HUES48 (cell line): ENCODE results near the gene STAG1.
"Not testable (repeated sequence)": the region's sequence is repeated elsewhere in the genome, so short reads cannot be mapped to it uniquely, and the experiment has no call there.

Experiments used
- H3K27ac ChIP-seq: one replicate; pipeline ENCODE4 v1.7.0; 2013; ENCODE audit warnings: low read depth, low read length, inconsistent platforms
- H3K27me3 ChIP-seq: 2 replicates; pipeline ENCODE4 v1.6.1; 2013; ENCODE audit warnings: mild to moderate bottlenecking, low read length; ENCODE audit not compliant: control insufficient read depth, insufficient read depth
- H3K36me3 ChIP-seq: 2 replicates; pipeline ENCODE4 v1.6.1; 2013; ENCODE audit warnings: low read length; ENCODE audit not compliant: control insufficient read depth, insufficient read depth
- H3K4me1 ChIP-seq: 2 replicates; pipeline ENCODE4 v1.6.1; 2013; ENCODE audit warnings: mild to moderate bottlenecking, low read length; ENCODE audit not compliant: control insufficient read depth, insufficient read depth
- H3K4me3 ChIP-seq: 2 replicates; pipeline ENCODE4 v1.5.1; 2013; ENCODE audit warnings: mild to moderate bottlenecking, low read depth, low read length
- H3K9ac ChIP-seq: 2 replicates; pipeline ENCODE4 v1.6.1; 2013; ENCODE audit warnings: mild to moderate bottlenecking, low read depth, low read length, moderate library complexity
- H3K9me3 ChIP-seq: 2 replicates; pipeline ENCODE4 v1.6.1; 2013; ENCODE audit warnings: low read length; ENCODE audit not compliant: control insufficient read depth, insufficient read depth

STAG1 gene

GRCh38 chr3:136758160-136759102, 6.3 kb upstream of the STAG1 start:
- not testable (repeated sequence) for H3K36me3 ChIP-seq, H3K9me3 ChIP-seq, H3K4me1 ChIP-seq, H3K27me3 ChIP-seq, H3K4me3 ChIP-seq, H3K9ac ChIP-seq, H3K27ac ChIP-seq

GRCh38 chr3:136755192-136755591, 3.0 kb upstream of the STAG1 start:
- H3K4me3 ChIP-seq: no peak overlapping the region
- H3K36me3 ChIP-seq: no peaks in the 10 kb centered on the region
- H3K4me1 ChIP-seq: peaks cover 16% of the 10 kb centered on the region
- H3K27me3 ChIP-seq: no peaks in the 10 kb centered on the region
- H3K9me3 ChIP-seq: no peaks in the 10 kb centered on the region
- H3K9ac ChIP-seq: no peak overlapping the region
- H3K27ac ChIP-seq: no peak overlapping the region

- Histone ChIP-seq H3K27ac (peak overlapping the region; percentile 100), H3K9ac (peak overlapping the region; percentile 95), H3K4me3 (peak overlapping the region; percentile 80), H3K9me3 (no peaks in the 10 kb centered on the region), H3K36me3 (no peaks in the 10 kb centered on the region), H3K27me3 (no peaks in the 10 kb centered on the region), H3K4me1 (peaks cover 28% of the 10 kb centered on the region)
These were observed 1.3 kb upstream of the STAG1 start for GRCh38 chr3:136753326-136753939.

- Histone ChIP-seq H3K9ac (peak overlapping the region; percentile 95), H3K4me1 (peaks cover 28% of the 10 kb centered on the region), H3K4me3 (peak overlapping the region; percentile 80), H3K36me3 (no peaks in the 10 kb centered on the region), H3K27ac (peak overlapping the region; percentile 100), H3K27me3 (no peaks in the 10 kb centered on the region), H3K9me3 (no peaks in the 10 kb centered on the region)
These were observed 496 bp upstream of the STAG1 start for GRCh38 chr3:136752422-136753325.

GRCh38 chr3:136751316-136752171, 634 bp downstream of the STAG1 start:
- Histone ChIP-seq H3K27me3 (no peaks in the 10 kb centered on the region), H3K4me1 (peaks cover 28% of the 10 kb centered on the region), H3K4me3 (peak overlapping the region; percentile 80), H3K36me3 (no peaks in the 10 kb centered on the region), H3K9me3 (no peaks in the 10 kb centered on the region), H3K27ac (peak overlapping the region; percentile 100), H3K9ac (peak overlapping the region; percentile 95)

- Histone ChIP-seq H3K27ac (peak overlapping the region; percentile 100), H3K4me3 (peak overlapping the region; percentile 80), H3K9me3 (no peaks in the 10 kb centered on the region), H3K9ac (peak overlapping the region; percentile 90), H3K36me3 (no peaks in the 10 kb centered on the region), H3K4me1 (peaks cover 28% of the 10 kb centered on the region), H3K27me3 (no peaks in the 10 kb centered on the region)
These were observed 1.3 kb downstream of the STAG1 start for GRCh38 chr3:136750897-136751315.

- Histone ChIP-seq H3K4me1 (peaks cover 28% of the 10 kb centered on the region), H3K36me3 (no peaks in the 10 kb centered on the region), H3K27me3 (no peaks in the 10 kb centered on the region), H3K9ac (peak overlapping the region; percentile 90), H3K9me3 (no peaks in the 10 kb centered on the region), H3K4me3 (peak overlapping the region; percentile 80), H3K27ac (peak overlapping the region; percentile 100)
These were observed 1.8 kb downstream of the STAG1 start for GRCh38 chr3:136750209-136750896.

- H3K9me3 ChIP-seq, H3K9ac ChIP-seq, H3K27me3 ChIP-seq, H3K27ac ChIP-seq, H3K4me3 ChIP-seq, H3K36me3 ChIP-seq: not testable (repeated sequence)
- H3K4me1 ChIP-seq: peaks cover 28% of the 10 kb centered on the region
These were observed 2.6 kb downstream of the STAG1 start for GRCh38 chr3:136749602-136750001.

GRCh38 chr3:136749091-136749490, 3.1 kb downstream of the STAG1 start:
- Histone ChIP-seq H3K36me3 (no peaks in the 10 kb centered on the region), H3K27ac (peak overlapping the region; percentile 44), H3K4me3 (no peak overlapping the region), H3K4me1 (peaks cover 28% of the 10 kb centered on the region), H3K27me3 (no peaks in the 10 kb centered on the region), H3K9ac (no peak overlapping the region), H3K9me3 (no peaks in the 10 kb centered on the region)
